Smooth muscle cell (in vitro differentiated cells): ENCODE results near the gene OVOL3. TPM values are rescaled to one million over a fixed set of nuclear protein-coding genes. Genes with fewer than 3 reads are reported as not detected.

ENCODE experiments used
- DNase-seq: peaks from one replicate; lab custom pipeline; 2025; ENCODE audit not compliant: unreplicated experiment; lab: John Stamatoyannopoulos, UW
- H2AFZ ChIP-seq: fragments of 200-600 bp; sonication (generic); 2 replicates; pipeline ENCODE4 v1.6.0; 2016; ENCODE audit warnings: antibody characterized with exemption, low read depth, mild to moderate bottlenecking
- H3F3A ChIP-seq: fragments of 200-600 bp; sonication (generic); 2 replicates; pipeline ENCODE4 v1.6.0; 2017; ENCODE audit warnings: antibody characterized with exemption, low read depth
- H3K27ac ChIP-seq: fragments of 200-600 bp; sonication (generic); 2 replicates; pipeline ENCODE4 v1.5.1; 2016; ENCODE audit warnings: low read depth, mild to moderate bottlenecking
- H3K27me3 ChIP-seq: fragments of 200-600 bp; sonication (generic); 2 replicates; pipeline ENCODE4 v1.6.1; 2016; ENCODE audit warnings: low read depth, mild to moderate bottlenecking
- H3K36me3 ChIP-seq: fragments of 200-600 bp; sonication (generic); 2 replicates; pipeline ENCODE4 v1.5.1; 2016; ENCODE audit warnings: low read depth
- H3K4me1 ChIP-seq: fragments of 200-600 bp; sonication (generic); 2 replicates; pipeline ENCODE4 v1.5.1; 2016; ENCODE audit warnings: low read depth
- H3K4me2 ChIP-seq: fragments of 200-600 bp; sonication (generic); 2 replicates; pipeline ENCODE4 v1.6.0; 2016; ENCODE audit warnings: mild to moderate bottlenecking
- H3K4me3 ChIP-seq: fragments of 200-600 bp; sonication (generic); 2 replicates; pipeline ENCODE4 v1.5.1; 2016; ENCODE audit warnings: mild to moderate bottlenecking
- H3K79me2 ChIP-seq: fragments of 200-600 bp; sonication (generic); 2 replicates; pipeline ENCODE4 v1.6.0; 2016; ENCODE audit warnings: low read depth, mild to moderate bottlenecking
- H3K9ac ChIP-seq: fragments of 200-600 bp; sonication (generic); 2 replicates; pipeline ENCODE4 v1.6.0; 2016; ENCODE audit warnings: low read depth
- H3K9me3 ChIP-seq: fragments of 200-600 bp; sonication (generic); replicated peaks from 2 replicates; pipeline ENCODE4 v1.5.1; 2016; ENCODE audit warnings: low read depth
- H4K20me1 ChIP-seq: fragments of 200-600 bp; sonication (generic); 2 replicates; pipeline ENCODE4 v1.6.0; 2016; ENCODE audit warnings: low read depth
- CTCF ChIP-seq: fragments of 200-600 bp; sonication (generic); IDR thresholded peaks from 2 replicates; pipeline ENCODE4 v1.5.1; 2017; ENCODE audit warnings: borderline replicate concordance, mild to moderate bottlenecking, antibody characterized with exemption; ENCODE audit not compliant: insufficient read depth, poor library complexity, severe bottlenecking
- WGBS: methylation state at CpG from one replicate; pipeline ENCODE4 v1.1.7; 2016; ENCODE audit warnings: low lambda C conversion rate; 5-methylcytosine and 5-hydroxymethylcytosine counted together
- polyA plus RNA-seq: library from polyadenylated mRNA; unstranded; fragments of >200 nt; fragmentation: Nextera tagmentation; extraction: Ambion mirVana; gene quantifications from 2 replicates; pipeline ENCODE4 v1.2.1, GENCODE V29; 2016
- total RNA-seq: library from RNA; depleted of rRNA; stranded (reverse); fragments of >200 nt; gene quantifications from 2 replicates; pipeline ENCODE4 v1.2.3, GENCODE V29; 2014

OVOL3 gene
- total and polyA plus RNA-seq, 2 experiments from 2014 or later = not detected

DNA sequence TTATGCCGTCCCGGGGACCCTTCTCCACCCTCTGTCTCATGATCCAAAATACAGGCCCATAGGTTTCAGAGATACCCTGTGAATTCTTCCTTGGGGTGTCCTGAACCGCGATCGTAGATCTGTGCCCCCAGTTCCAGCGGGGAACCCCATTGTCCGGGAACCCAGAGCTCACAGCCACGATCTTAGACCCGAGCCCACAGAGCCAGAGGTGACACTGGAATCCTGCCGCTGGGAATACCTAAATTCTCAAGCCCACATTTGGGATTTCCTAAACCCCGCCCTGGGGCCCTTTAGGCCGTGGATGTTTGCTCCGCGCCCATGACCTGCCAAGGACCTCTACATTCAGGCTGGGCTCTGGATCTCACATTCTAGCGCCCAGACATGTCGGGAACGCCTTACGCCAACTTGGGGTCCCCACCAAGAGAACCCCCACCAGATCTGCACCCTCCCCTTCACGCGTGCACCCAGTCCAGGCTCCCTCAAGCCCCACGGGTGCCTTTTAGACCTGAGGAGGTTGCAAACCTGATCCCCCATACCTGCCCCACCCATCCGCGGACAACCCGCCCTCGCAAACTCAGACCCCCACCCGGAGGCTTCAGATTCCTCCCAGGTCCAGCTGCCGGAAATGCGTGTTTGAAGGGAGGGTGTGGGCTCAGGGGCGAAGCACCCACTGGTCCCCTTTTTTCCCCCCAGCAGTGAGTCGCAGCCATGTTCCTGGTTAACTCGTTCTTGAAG, 29.5 kb downstream of the OVOL3 start:
- H3K79me2 ChIP-seq = peaks cover 30% of the 10 kb centered on the region
- peaks cover 26% of the 10 kb centered on the region for H4K20me1 ChIP-seq
- H3K36me3 ChIP-seq = peaks cover 3% of the 10 kb centered on the region
- H2AFZ ChIP-seq = peak overlapping the region; percentile 45
- H3K4me2 ChIP-seq = peak overlapping the region; percentile 94
- H3K9ac ChIP-seq = peak overlapping the region; percentile 97
- peaks cover 5% of the 10 kb centered on the region for H3F3A ChIP-seq
- TF ChIP-seq CTCF = no peak
- H3K4me3 ChIP-seq = peak overlapping the region; percentile 97
- WGBS = 1% methylated on average over 22 of the region's 31 CpGs
- peak overlapping the region; percentile 94 for H3K27ac ChIP-seq
- no peaks in the 10 kb centered on the region for H3K4me1 ChIP-seq
- H3K27me3 ChIP-seq = no peaks in the 10 kb centered on the region
- H3K9me3 ChIP-seq = no peaks in the 10 kb centered on the region
- DNase-seq = peak; percentile 46

DNA sequence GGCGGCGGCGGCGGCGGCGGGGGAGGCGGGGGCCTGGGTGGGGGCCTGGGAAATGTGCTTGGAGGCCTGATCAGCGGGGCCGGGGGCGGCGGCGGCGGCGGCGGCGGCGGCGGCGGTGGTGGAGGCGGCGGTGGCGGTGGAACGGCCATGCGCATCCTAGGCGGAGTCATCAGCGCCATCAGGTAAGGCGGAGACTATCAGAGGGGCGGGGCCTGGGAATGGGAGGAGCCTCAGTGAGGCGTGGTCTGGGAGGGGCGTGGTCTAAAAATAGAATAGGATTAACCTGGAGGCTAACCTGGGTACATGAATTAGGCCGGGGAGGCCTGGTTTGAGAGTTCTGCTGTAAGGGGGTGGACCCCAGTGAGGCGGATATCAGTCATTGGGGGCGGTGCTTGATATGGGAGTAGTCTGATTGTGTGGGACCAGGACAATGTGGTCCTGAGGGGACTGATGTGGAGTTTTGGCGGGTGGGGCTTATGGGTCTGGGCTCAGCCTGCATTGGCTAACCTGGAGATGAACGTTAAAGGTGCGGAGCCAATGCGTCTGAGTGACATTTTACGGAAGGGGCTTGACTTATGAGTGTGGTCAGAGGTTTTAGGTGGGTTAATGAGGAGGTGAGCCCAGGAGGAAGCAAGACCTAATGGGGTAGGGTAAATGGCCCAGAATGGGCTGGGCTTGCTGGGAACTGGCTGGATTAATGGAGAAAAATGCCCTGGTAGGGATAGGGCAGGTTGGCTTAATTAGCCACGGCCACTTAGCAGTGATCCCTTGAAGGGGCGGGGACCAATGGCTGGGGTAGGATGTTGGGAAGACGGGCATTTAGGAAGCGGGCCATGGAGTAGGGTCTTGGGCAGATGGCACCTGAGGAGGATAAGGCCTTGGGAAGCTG, 30.3 kb downstream of the OVOL3 start:
- no peaks in the 10 kb centered on the region for H3K9me3 ChIP-seq
- no peaks in the 10 kb centered on the region for H3K4me1 ChIP-seq
- H3F3A ChIP-seq = peaks cover 5% of the 10 kb centered on the region
- H3K36me3 ChIP-seq = peaks cover 3% of the 10 kb centered on the region
- no peak overlapping the region for H2AFZ ChIP-seq
- H3K79me2 ChIP-seq = peaks cover 35% of the 10 kb centered on the region
- no peaks in the 10 kb centered on the region for H3K27me3 ChIP-seq
- WGBS = 19% methylated on average over 37 of the region's 42 CpGs
- peak; percentile 38 for DNase-seq
- peak overlapping the region; percentile 97 for H3K4me3 ChIP-seq
- no peak for TF ChIP-seq CTCF
- peak overlapping the region; percentile 94 for H3K4me2 ChIP-seq
- peak overlapping the region; percentile 97 for H3K9ac ChIP-seq
- H4K20me1 ChIP-seq = peaks cover 32% of the 10 kb centered on the region
- H3K27ac ChIP-seq = peak overlapping the region; percentile 94

GRCh38 chr19:36142046-36142445, 31.1 kb downstream of the OVOL3 start:
- Histone ChIP-seq H3K27ac (no peak overlapping the region), H3K27me3 (no peaks in the 10 kb centered on the region), H3K9me3 (no peaks in the 10 kb centered on the region), H3K4me3 (no peak overlapping the region), H3K36me3 (peaks cover 3% of the 10 kb centered on the region), H3F3A (peaks cover 5% of the 10 kb centered on the region), H3K79me2 (peaks cover 35% of the 10 kb centered on the region), H2AFZ (no peak overlapping the region), H4K20me1 (peaks cover 40% of the 10 kb centered on the region), H3K4me2 (no peak overlapping the region), H3K9ac (no peak overlapping the region), H3K4me1 (no peaks in the 10 kb centered on the region)
- WGBS = 99% methylated on average over 10 of the region's 14 CpGs
- no peak for DNase-seq
- TF ChIP-seq CTCF = no peak
